Fibroblast of villous mesenchyme (primary cell): Measurements from ENCODE around the gene LRRK1. TPM values are rescaled to one million over a fixed set of nuclear protein-coding genes. Genes with fewer than 3 reads are reported as not detected.

Source experiments
- DNase-seq: peaks from one replicate; pipeline ENCODE4 v3.0.0-alpha.2; 2010; ENCODE audit warnings: low read depth
- H3K4me3 ChIP-seq: 2 replicates; pipeline ENCODE4 v1.5.1; 2011; ENCODE audit warnings: low read depth, mild to moderate bottlenecking, low read length
- total RNA-seq: library from RNA; depleted of rRNA; stranded (reverse); fragments of >200 nt; gene quantifications from 2 replicates; pipeline ENCODE4 v1.2.3, GENCODE V29; 2012
- TF ChIP-seq, protein P1 (sequence below): IDR thresholded peaks from 2 replicates; pipeline ENCODE4 v1.5.1; 2012; ENCODE audit warnings: low read depth, mild to moderate bottlenecking, low read length; ENCODE audit not compliant: insufficient read depth

Gene LRRK1
- total RNA-seq, 1 donor: 10.8 TPM

- no peak for DNase-seq
- TF ChIP-seq, protein P1, sequence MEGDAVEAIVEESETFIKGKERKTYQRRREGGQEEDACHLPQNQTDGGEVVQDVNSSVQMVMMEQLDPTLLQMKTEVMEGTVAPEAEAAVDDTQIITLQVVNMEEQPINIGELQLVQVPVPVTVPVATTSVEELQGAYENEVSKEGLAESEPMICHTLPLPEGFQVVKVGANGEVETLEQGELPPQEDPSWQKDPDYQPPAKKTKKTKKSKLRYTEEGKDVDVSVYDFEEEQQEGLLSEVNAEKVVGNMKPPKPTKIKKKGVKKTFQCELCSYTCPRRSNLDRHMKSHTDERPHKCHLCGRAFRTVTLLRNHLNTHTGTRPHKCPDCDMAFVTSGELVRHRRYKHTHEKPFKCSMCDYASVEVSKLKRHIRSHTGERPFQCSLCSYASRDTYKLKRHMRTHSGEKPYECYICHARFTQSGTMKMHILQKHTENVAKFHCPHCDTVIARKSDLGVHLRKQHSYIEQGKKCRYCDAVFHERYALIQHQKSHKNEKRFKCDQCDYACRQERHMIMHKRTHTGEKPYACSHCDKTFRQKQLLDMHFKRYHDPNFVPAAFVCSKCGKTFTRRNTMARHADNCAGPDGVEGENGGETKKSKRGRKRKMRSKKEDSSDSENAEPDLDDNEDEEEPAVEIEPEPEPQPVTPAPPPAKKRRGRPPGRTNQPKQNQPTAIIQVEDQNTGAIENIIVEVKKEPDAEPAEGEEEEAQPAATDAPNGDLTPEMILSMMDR: no peak
- no peak overlapping the region for H3K4me3 ChIP-seq
Observed at GRCh38 chr15:100897221-100898151, 21.7 kb upstream of the LRRK1 start.

DNA sequence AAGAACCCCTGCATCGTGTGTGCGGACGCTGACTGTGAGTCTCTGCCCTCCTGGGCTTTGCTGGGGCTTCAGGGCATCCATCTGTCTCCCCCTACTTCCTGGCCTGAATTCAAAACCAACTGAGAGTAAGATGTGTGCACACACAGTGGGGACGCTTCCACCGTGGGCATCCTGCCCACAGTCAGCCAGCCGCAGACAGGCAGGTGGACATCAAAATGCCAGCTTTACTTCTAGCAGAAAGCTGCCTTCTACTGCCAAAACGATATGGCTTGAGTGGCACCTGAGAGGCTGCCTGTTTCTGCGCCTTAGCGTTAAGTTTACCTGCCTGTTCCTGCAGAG is 21.0 kb upstream of the LRRK1 start:
- TF ChIP-seq, protein P1: no peak
- no peak for DNase-seq

GRCh38 chr15:100898661-100899462 is 20.3 kb upstream of the LRRK1 start:
- DNase-seq: no peak
- TF ChIP-seq, protein P1: no peak
- no peak overlapping the region for H3K4me3 ChIP-seq

More for the DNA sequence above, 21.0 kb upstream of the LRRK1 start:
- no peak overlapping the region for H3K4me3 ChIP-seq

DNA sequence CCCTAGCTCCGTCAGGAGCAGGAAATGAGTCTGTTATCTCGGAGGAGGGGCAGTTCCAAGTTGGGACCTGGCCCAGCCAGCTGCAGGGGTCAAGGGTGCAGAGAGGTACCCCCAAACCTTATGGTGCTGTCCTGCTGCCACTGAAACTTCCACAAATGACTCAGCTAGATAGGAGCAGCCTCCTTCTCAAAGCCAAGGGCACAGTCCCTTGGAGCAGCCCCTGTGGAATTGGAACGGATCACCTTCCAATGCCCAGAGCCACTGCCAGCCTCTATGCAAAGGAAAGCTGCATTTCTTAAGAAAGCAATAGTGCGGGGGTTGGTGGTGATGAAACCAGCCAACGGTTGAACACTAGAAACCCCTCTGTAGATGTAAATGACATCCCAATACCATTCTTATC is 19.6 kb upstream of the LRRK1 start:
- DNase-seq: no peak
- TF ChIP-seq, protein P1: no peak

DNA sequence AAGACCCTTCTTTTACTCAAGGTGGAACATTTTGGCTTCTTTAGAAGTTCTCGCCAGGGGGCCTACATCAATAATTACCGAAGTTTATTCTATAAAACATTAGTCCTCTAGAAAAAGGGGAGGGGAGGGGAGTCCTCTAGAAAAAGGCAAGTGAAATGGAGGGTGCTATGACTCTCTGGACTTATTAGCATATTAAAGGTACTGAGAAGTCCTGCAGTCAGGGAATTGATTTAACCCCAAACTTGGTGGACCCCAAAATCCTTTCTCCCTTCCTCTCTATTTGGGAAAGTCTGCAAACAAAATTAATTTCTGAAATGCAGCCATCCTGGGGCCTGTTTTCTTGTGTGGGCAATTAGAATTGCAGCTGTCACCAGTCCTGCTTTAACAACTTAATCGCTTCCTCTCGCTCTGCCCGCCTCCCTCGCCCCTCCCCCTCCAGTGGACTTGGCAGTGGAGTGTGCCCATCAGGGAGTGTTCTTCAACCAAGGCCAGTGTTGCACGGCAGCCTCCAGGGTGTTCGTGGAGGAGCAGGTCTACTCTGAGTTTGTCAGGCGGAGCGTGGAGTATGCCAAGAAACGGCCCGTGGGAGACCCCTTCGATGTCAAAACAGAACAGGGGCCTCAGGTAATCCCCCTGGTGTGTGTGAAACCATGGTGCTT is 18.9 kb upstream of the LRRK1 start:
- no peak overlapping the region for H3K4me3 ChIP-seq
- TF ChIP-seq, protein P1: no peak
- DNase-seq: no peak

More for the DNA sequence above, 19.6 kb upstream of the LRRK1 start:
- no peak overlapping the region for H3K4me3 ChIP-seq

DNA sequence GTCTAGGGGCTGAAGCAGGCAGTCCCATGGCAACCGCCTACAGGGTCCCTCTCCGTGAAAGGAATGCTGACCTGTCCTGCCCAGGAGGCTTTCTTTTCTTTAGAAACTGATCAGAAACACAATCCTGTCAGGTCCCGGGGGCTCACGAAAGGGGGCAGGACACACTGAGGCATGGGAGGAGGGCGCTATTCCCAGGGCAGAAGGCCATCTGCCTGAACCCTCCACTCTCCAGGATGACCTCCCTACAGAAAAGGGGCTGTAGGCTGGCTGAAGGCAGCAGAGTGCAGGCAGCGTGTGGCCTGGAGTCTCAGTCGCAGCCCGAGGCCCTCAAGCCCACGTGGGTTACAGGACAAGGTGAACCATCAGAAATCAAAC is 18.4 kb upstream of the LRRK1 start:
- no peak overlapping the region for H3K4me3 ChIP-seq
- TF ChIP-seq, protein P1: no peak

More for the DNA sequence above, 18.4 kb upstream of the LRRK1 start:
- DNase-seq: no peak
